HCT116 (cell line): ENCODE results near the gene PWP2. TPM values are rescaled to one million over a fixed set of nuclear protein-coding genes. Genes with fewer than 3 reads are reported as not detected.

Experiments
- ATAC-seq: fragments of 200-7000 bp; cut with Tn5 transposase; 2 replicates; pipeline ENCODE4 v1.9.1; 2020; ENCODE audit warnings: mild to moderate bottlenecking, moderate library complexity
- BruUV-seq: library from RNA; stranded (reverse); fragments of 400-500 nt; replicated peaks from 2 replicates; lab custom pipeline; 2021; lab: Mats Ljungman, UMichigan
- CTCF ChIA-PET: fragments of 300-600 bp; sonication (Branson Sonifier 250); formaldehyde crosslinking; loops from one replicate; lab custom pipeline; 2021; ENCODE audit warnings: antibody characterized with exemption; lab: Charles Lee
- POLR2A ChIA-PET: fragments of 300-600, 350-600 bp; sonication (Branson Sonifier 250); formaldehyde crosslinking; loops from one replicate; lab custom pipeline; 2021; ENCODE audit warnings: antibody characterized with exemption; lab: Charles Lee
- RAD21 ChIA-PET, 2 experiments: fragments of 300-600 bp; sonication (Branson Sonifier 250); formaldehyde crosslinking; loops; one replicate each; lab custom pipeline; 2023; ENCODE audit warnings: low total read pairs in 2 of 2; ENCODE audit not compliant: uncharacterized antibody in 2 of 2, unreplicated experiment in 2 of 2, low non-redundant PET in 1 of 2; lab: Charles Lee
- DNase-seq: peaks from one replicate; pipeline ENCODE4 v3.0.0-alpha.2; 2010; ENCODE audit warnings: low read depth, low spot score
- H2AFZ ChIP-seq: fragments of 200-600 bp; shearing (Covaris generic), sonication (generic); 2 replicates; pipeline ENCODE4 v1.6.1; 2017; ENCODE audit warnings: low read depth, mixed run types, mixed read lengths, antibody characterized with exemption, low read length; ENCODE audit not compliant: poor library complexity, severe bottlenecking
- H3K27ac ChIP-seq: 2 replicates; pipeline ENCODE4 v1.5.1; 2012; ENCODE audit warnings: low read depth, low read length
- H3K27me3 ChIP-seq: fragments of 200-600 bp; sonication (generic); 2 replicates; pipeline ENCODE4 v1.6.1; 2016; ENCODE audit warnings: mixed run types, low read length, mixed read lengths; ENCODE audit not compliant: insufficient read depth
- H3K36me3 ChIP-seq, 2 experiments: fragments of 200-500 bp in 1 of 2; fragments of 200-600 bp in 1 of 2; sonication (Bioruptor generic) in 1 of 2; sonication (generic) in 1 of 2; 2 replicates each; pipeline versions ENCODE4 v1.5.1 to v1.6.1; 2014 to 2016; ENCODE audit warnings: low read length in 2 of 2, inconsistent platforms in 1 of 2, mixed read lengths in 1 of 2, mixed run types in 1 of 2; ENCODE audit not compliant: insufficient read depth in 2 of 2, control insufficient read depth in 1 of 2
- H3K4me1 ChIP-seq, 2 experiments: fragments of 200-600 bp in 1 of 2; sonication (generic) in 1 of 2; 2 replicates each; pipeline versions ENCODE4 v1.5.1 to v1.6.1; 2012 to 2017; ENCODE audit warnings: low read length in 2 of 2, inconsistent platforms in 1 of 2, mild to moderate bottlenecking in 1 of 2, mixed read lengths in 1 of 2, mixed run types in 1 of 2, moderate library complexity in 1 of 2; ENCODE audit not compliant: insufficient read depth in 2 of 2, control insufficient read depth in 1 of 2
- H3K4me2 ChIP-seq: fragments of 200-600 bp; sonication (generic); 2 replicates; pipeline ENCODE4 v1.6.1; 2017; ENCODE audit warnings: mixed run types, low read length, mixed read lengths
- H3K4me3 ChIP-seq, 2 experiments: fragments of 200-600 bp in 1 of 2; sonication (generic) in 1 of 2; replicated peaks in 1 of 2; 2 replicates each; pipeline ENCODE4 v1.5.1; 2011 to 2016; ENCODE audit warnings: low read length in 2 of 2, control low read depth in 1 of 2, low read depth in 1 of 2, mild to moderate bottlenecking in 1 of 2, mixed read lengths in 1 of 2, mixed run types in 1 of 2
- H3K79me2 ChIP-seq: fragments of 200-600 bp; sonication (generic); 2 replicates; pipeline ENCODE4 v1.6.1; 2017; ENCODE audit warnings: mild to moderate bottlenecking, mixed run types, low read length, moderate library complexity, mixed read lengths; ENCODE audit not compliant: insufficient read depth
- H3K9ac ChIP-seq: fragments of 200-600 bp; sonication (generic); 2 replicates; pipeline ENCODE4 v1.6.1; 2016; ENCODE audit warnings: low read length, mixed read lengths
- H3K9me2 ChIP-seq: fragments of 200-600 bp; sonication (generic), shearing (Covaris generic); 2 replicates; pipeline ENCODE4 v1.6.1; 2017; ENCODE audit warnings: mixed run types, mild to moderate bottlenecking, moderate library complexity; ENCODE audit not compliant: insufficient read depth
- H3K9me3 ChIP-seq, 2 experiments: fragments of 200-500 bp in 1 of 2; fragments of 200-600 bp in 1 of 2; sonication (Bioruptor generic) in 1 of 2; sonication (generic) in 1 of 2; 2 replicates each; pipeline ENCODE4 v1.6.1; 2014 to 2017; ENCODE audit warnings: low read length in 2 of 2, mixed read lengths in 2 of 2, inconsistent platforms in 1 of 2, low read depth in 1 of 2, mild to moderate bottlenecking in 1 of 2, mixed run types in 1 of 2, moderate library complexity in 1 of 2; ENCODE audit not compliant: control insufficient read depth in 1 of 2, insufficient read depth in 1 of 2
- H4K20me1 ChIP-seq: fragments of 200-600 bp; sonication (generic), shearing (Covaris generic); 2 replicates; pipeline ENCODE4 v1.6.1; 2017; ENCODE audit warnings: mixed run types, mild to moderate bottlenecking, moderate library complexity; ENCODE audit not compliant: insufficient read depth
- ATF3 ChIP-seq: IDR thresholded peaks from 2 replicates; pipeline ENCODE4 v1.6.1; 2012
- CTCF ChIP-seq, 3 experiments: fragments of 200-600 bp in 1 of 3; sonication (generic) in 1 of 3; IDR thresholded peaks in 2 of 3; conservative IDR thresholded peaks in 1 of 3; 2 replicates each; pipeline ENCODE4 v1.5.1; 2012 to 2017; ENCODE audit warnings: low read depth in 2 of 3, low read length in 2 of 3, antibody characterized with exemption in 1 of 3, borderline replicate concordance in 1 of 3, control low read depth in 1 of 3, mild to moderate bottlenecking in 1 of 3, mixed read lengths in 1 of 3, mixed run types in 1 of 3, moderate library complexity in 1 of 3; ENCODE audit not compliant: insufficient read depth in 1 of 3
- EGR1 ChIP-seq: IDR thresholded peaks from 2 replicates; pipeline ENCODE4 v1.6.1; 2012; ENCODE audit warnings: low read depth
- EZH2 ChIP-seq: fragments of 200-600 bp; sonication (generic); IDR thresholded peaks from 2 replicates; pipeline ENCODE4 v1.6.1; 2017; ENCODE audit warnings: antibody characterized with exemption, mixed run types
- EZH2phosphoT487 ChIP-seq: fragments of 200-600 bp; IDR thresholded peaks from 2 replicates; pipeline ENCODE4 v1.6.1; 2018; ENCODE audit warnings: antibody characterized with exemption, borderline replicate concordance
- MAX ChIP-seq: IDR thresholded peaks from 2 replicates; pipeline ENCODE4 v1.6.1; 2012
- POLR2A ChIP-seq: IDR thresholded peaks from 2 replicates; pipeline ENCODE4 v1.7.0; 2011; ENCODE audit warnings: borderline replicate concordance; ENCODE audit not compliant: insufficient read depth, insufficient read length; ENCODE audit errors: extremely low read depth
- POLR2AphosphoS5 ChIP-seq: IDR thresholded peaks from 2 replicates; pipeline ENCODE4 v1.6.1; 2011; ENCODE audit warnings: mild to moderate bottlenecking, low read depth, low read length, moderate library complexity
- SP1 ChIP-seq: IDR thresholded peaks from 2 replicates; pipeline ENCODE4 v1.6.1; 2012; ENCODE audit warnings: low read depth
- SRF ChIP-seq: IDR thresholded peaks from 2 replicates; pipeline ENCODE4 v1.6.1; 2012; ENCODE audit warnings: low read depth
- TCF7L2 ChIP-seq: IDR thresholded peaks from 2 replicates; pipeline ENCODE4 v1.7.0; 2011; ENCODE audit warnings: borderline replicate concordance, inconsistent platforms; ENCODE audit not compliant: insufficient read depth, insufficient read length; ENCODE audit errors: extremely low read depth
- ZFX ChIP-seq: fragments of 450-650 bp; IDR thresholded peaks from 2 replicates; pipeline ENCODE4 v1.6.1; 2017
- intact Hi-C: fragments of 100-400 bp; cut with micrococcal nuclease; formaldehyde crosslinking; loops from 2 replicates; pipeline ENCODE4 v1.10.0; 2022
- total RNA-seq: library from RNA; stranded (reverse); gene quantifications from one replicate; pipeline ENCODE4 v1.2.1, GENCODE V29; 2021; ENCODE audit not compliant: unreplicated experiment
- TF ChIP-seq, protein P1 (sequence below): IDR thresholded peaks from 2 replicates; pipeline ENCODE4 v1.6.1; 2012; ENCODE audit warnings: low read depth

The PWP2 gene
- total RNA-seq, 1 experiment from 2014 or later, result 43.1 TPM

DNA sequence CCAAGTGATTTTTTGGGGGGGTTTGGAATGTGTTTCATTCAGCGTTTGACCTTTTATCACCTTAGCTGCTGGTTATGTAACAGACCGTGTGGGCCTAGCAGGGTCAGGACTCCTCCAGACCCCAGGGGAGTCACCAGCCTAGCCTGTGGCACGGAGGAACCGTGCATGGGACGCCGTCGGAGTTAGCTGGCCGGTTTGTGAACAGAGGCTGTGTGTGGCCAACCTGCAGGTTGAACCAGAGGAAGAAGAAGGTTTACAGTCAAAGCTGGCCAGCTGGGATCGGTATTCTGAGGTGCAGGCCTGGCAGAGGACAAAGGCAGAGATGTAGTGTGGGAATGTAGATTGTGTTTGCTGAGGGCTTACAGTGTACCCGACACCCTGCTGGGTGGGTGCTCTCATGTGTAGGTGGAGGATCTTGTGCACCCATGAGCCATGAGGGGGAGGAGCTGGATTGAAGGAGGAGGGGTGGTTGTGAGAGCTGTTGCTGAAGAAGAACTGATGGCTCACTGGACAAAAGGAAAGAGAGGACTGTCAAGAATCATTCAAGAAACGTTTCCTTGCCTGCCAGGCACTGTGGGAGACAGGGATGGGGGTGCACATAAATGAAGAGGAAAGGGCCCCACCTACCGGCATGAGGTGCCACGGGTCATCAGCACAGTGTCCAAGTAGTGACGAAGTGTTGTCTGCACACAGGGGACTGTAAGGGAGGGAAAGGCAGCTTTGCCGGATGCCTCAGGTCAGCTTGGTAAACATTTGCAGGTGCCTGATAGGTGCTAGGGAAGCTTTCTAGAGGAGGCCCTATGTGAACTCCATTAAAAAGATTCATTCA lies 40.0 kb upstream of the PWP2 start:
- Histone ChIP-seq H4K20me1 (0 out of 2 replicates have a peak, but pooled peaks cover 3% of the 10 kb centered on the region), H3K27me3 (no peaks in the 10 kb centered on the region), H3K9ac (no peak overlapping the region), H3K9me3 (no peaks in the 10 kb centered on the region), H3K4me3 (no peak overlapping the region), H3K4me2 (no peak overlapping the region), H3K36me3 (peaks cover 6 to 8% of the 10 kb centered on the region in 2 experiments; a peak in 3 of 4 replicates), H2AFZ (no peak overlapping the region), H3K27ac (no peak overlapping the region), H3K9me2 (no peaks in the 10 kb centered on the region), H3K79me2 (peaks cover 41% of the 10 kb centered on the region), H3K4me1 (no peaks in the 10 kb centered on the region)
- ChIA-PET POLR2A (no interaction called here), CTCF (no interaction called here), RAD21 (no interaction called here)
- ATAC-seq, result no peak
- no peak for DNase-seq
- TF ChIP-seq ATF3, result no peak
- TF ChIP-seq, protein P1, sequence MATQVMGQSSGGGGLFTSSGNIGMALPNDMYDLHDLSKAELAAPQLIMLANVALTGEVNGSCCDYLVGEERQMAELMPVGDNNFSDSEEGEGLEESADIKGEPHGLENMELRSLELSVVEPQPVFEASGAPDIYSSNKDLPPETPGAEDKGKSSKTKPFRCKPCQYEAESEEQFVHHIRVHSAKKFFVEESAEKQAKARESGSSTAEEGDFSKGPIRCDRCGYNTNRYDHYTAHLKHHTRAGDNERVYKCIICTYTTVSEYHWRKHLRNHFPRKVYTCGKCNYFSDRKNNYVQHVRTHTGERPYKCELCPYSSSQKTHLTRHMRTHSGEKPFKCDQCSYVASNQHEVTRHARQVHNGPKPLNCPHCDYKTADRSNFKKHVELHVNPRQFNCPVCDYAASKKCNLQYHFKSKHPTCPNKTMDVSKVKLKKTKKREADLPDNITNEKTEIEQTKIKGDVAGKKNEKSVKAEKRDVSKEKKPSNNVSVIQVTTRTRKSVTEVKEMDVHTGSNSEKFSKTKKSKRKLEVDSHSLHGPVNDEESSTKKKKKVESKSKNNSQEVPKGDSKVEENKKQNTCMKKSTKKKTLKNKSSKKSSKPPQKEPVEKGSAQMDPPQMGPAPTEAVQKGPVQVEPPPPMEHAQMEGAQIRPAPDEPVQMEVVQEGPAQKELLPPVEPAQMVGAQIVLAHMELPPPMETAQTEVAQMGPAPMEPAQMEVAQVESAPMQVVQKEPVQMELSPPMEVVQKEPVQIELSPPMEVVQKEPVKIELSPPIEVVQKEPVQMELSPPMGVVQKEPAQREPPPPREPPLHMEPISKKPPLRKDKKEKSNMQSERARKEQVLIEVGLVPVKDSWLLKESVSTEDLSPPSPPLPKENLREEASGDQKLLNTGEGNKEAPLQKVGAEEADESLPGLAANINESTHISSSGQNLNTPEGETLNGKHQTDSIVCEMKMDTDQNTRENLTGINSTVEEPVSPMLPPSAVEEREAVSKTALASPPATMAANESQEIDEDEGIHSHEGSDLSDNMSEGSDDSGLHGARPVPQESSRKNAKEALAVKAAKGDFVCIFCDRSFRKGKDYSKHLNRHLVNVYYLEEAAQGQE, result no peak
- intact Hi-C loops, result no loop called here
- no TSS peak for BruUV-seq

- DNase-seq (no peak), ATAC-seq (no peak)
- RAD21 ChIA-PET, result no interaction called here
- intact Hi-C loops, result no loop called here
- Histone ChIP-seq H3K4me3 (no peak overlapping the region), H2AFZ (no peak overlapping the region), H3K27ac (no peak overlapping the region), H3K27me3 (no peaks in the 10 kb centered on the region), H3K36me3 (peaks cover 5 to 13% of the 10 kb centered on the region in 2 experiments; a peak in 2 of 4 replicates), H3K79me2 (peaks cover 37% of the 10 kb centered on the region), H3K4me2 (no peak overlapping the region), H4K20me1 (0 out of 2 replicates have a peak, but pooled peaks cover 3% of the 10 kb centered on the region), H3K9me2 (no peaks in the 10 kb centered on the region), H3K4me1 (no peaks in the 10 kb centered on the region), H3K9me3 (no peaks in the 10 kb centered on the region), H3K9ac (no peak overlapping the region)
- CTCF ChIA-PET, result no interaction called here
- BruUV-seq, result no TSS peak
- POLR2A ChIA-PET, result no interaction called here
- no peak for TF ChIP-seq SRF
- TF ChIP-seq POLR2AphosphoS5, result no peak
- TF ChIP-seq MAX, result no peak
- no peak for TF ChIP-seq EGR1
- no peak for TF ChIP-seq ZFX
- TF ChIP-seq EZH2, result no peak
- TF ChIP-seq CTCF (IDR thresholded peaks at IDR 0.05 in 2 of 3, conservative IDR thresholded peaks at IDR 0.05 in 1 of 3; ENCODE audit: borderline replicate concordance in 1 of 3, insufficient read depth in 1 of 3, low read depth in 2 of 3, low read length in 2 of 3), result no peak
- TF ChIP-seq TCF7L2, result no peak
- no peak for TF ChIP-seq POLR2A
- no peak for TF ChIP-seq SP1
- TF ChIP-seq EZH2phosphoT487, result no peak
These were observed 36.8 kb upstream of the PWP2 start for GRCh38 chr21:44070391-44070790.
